Left cardiac atrium (tissue), 4 donors: ENCODE results near the gene GSTK1. TPM values are rescaled to one million over a fixed set of nuclear protein-coding genes. Genes with fewer than 3 reads are reported as not detected.
A peak's percentile ranks its signal among the peaks of the same experiment; 100 is the strongest.
"Not testable (repeated sequence)": the region's sequence is repeated elsewhere in the genome, so short reads cannot be mapped to it uniquely, and the experiment has no call there.

Experiments
- ATAC-seq, 2 donors: fragments of 200-7000 bp; cut with Tn5 transposase; one replicate each; pipeline ENCODE4 v1.9.1; 2020; ENCODE audit warnings: mild to moderate bottlenecking in 2 of 2, moderate library complexity in 2 of 2
- DNase-seq: peaks from one replicate; pipeline ENCODE4 v3.0.0-alpha.2; 2020
- intact Hi-C, 2 donors: fragments of 100-400 bp; cut with DNase I; formaldehyde crosslinking; loops; one replicate each; pipeline versions ENCODE4 v1.14.1 to v1.15.1; 2022 to 2023
- long read RNA-seq: library from polyadenylated mRNA; unstranded; transcript quantifications from one replicate; pipeline ENCODE4 v2.0.0, GENCODE V29; 2021
- total RNA-seq, 2 donors: library from RNA; stranded (reverse); fragmentation: NEBNext Ultra II Directional; extraction: Animal tissue kit (Norgen Biotek cat#: 25700); gene quantifications; one replicate each; pipeline ENCODE4 v1.2.1, GENCODE V29; 2021
- donor health status: DM: no; HTN: yes; CAD: no.
- donor health status: DM: no; HTN: yes; CAD: no; lungs with severe emphysema.
- donor health status: DM: yes; HTN: yes; CAD: no.
- donor health status: Dilated cardiomyopathy.

GSTK1 gene
- 100 to 1,000 TPM; 185 to 195 TPM for total RNA-seq
- long read RNA-seq, transcript GSTK1-201 (8 exons, 1,044 nt): major isoform, 47 of 81 reads
- long read RNA-seq, transcript GSTK1-207 (7 exons, 1,185 nt): minor isoform, 7 of 81 reads
- long read RNA-seq, partial matches to known transcripts: 8 of 81 reads
- long read RNA-seq, other reads (novel, unspliced or antisense): 18 of 81 reads

DNA sequence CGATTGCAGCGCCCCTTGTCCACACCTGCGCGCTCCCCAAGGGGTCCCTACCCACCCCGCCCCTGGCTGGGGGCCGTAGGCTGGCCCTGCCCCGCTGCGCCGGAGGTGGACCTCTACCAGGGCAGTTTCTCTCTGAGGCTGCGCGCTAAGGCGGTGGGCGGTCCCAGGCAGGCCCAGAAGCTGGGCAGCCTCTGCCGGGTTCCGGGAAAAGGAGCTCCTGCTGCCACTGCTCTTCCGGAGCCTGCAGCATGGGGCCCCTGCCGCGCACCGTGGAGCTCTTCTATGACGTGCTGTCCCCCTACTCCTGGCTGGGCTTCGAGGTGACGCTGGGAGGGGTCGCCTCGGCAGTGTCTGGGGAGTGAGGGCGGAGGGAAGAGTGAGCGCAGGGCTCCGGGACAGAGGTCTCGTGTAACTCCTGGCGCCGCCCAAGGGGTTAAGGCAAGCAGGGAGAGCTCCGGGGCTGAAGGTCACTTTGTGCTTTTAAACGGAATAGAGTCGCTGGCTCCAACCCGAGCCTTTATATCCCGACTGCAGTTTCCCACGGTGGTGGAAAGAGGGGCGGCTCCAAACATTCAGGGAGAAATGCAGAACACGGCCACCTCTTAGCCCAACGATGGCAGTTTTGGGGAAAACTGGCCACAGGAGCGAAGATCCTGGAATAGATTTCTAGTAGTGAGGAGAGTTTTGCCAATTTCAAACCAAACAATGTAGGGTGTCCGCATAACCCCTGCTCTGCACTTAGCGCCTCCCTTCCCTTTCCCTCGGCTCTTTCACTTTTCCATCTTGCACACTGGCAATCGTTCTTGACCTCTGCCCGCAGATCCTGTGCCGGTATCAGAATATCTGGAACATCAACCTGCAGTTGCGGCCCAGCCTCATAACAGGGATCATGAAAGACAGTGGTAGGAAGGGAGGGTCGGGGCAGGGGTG, at the start of gene GSTK1:
Gene GSTK1, plus strand, starts transcription at position 176 of the 930 bp plus-strand sequence. Its CDS starts 73 bp downstream, at position 249.
- peak; percentile 92 for DNase-seq
- intact Hi-C loops: no loop called here
- peak; percentile 98 to 99 for ATAC-seq

DNA sequence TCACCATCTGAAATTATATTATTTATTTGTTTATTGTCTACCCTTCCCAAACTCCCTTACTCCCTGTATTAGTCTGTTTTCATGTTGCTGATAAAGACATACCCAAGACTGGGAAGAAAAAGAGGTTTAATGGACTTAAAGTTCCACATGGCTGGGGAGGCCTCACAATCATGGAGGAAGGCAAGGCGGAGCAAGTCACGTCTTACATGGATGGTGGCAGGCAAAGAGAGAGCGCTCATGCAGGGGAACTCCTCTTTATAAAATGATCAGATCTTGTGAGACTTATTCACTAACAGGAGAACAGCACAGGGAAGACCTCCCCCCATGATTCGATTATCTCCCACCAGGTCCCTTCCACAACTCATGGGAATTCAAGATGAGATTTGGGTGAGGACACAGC, 49.8 kb upstream of the GSTK1 start:
- intact Hi-C loops, ATAC-seq, DNase-seq: not testable (repeated sequence)

DNA sequence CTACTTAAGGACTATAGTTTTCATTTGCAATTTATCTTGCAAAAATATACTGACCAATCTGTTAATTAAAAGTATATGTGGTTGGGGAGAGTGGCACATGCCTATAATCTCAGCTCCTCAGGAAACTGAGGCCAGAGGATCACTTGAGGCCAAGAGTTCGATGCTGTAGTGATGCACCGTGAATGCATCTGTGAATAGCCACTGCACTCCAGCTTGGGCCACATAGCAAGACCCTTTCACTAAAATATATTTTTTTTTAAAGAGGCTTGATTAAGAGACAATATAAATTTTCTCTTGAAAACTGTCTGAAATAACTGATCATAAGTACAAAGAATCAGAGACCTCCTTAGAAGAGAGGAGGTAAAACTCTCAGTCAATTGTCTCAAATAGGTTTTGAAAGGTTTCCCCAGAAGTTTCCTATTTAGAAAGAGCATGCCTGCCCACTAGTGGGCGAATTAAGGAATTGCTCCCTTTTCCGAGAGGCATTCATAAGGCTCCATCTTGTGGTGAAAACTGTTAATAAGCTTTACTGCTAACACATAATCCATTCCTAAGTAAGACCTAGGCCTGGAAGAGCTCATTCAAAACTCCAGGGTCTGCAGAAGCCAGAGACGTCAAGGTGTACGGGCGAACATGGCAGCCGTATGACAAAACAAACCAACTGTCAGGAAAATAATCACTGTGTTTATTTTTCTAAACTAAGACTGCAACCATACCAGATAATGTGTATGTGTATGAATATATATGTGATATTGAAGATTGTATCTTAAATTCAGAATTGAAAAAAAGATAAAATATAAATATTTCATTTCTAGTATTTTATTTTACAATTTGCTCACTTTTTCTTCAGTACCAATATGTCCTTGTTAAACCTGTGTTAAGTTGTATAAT, 48.2 kb upstream of the GSTK1 start:
- ATAC-seq: peak; percentile 41 to 65
- peak; percentile 29 for DNase-seq
- intact Hi-C loops: loop anchor here (1.0 to 5.0 kb wide), 3 partner anchors 206 to 363 kb away; no protein-coding TSS in a partner anchor

DNA sequence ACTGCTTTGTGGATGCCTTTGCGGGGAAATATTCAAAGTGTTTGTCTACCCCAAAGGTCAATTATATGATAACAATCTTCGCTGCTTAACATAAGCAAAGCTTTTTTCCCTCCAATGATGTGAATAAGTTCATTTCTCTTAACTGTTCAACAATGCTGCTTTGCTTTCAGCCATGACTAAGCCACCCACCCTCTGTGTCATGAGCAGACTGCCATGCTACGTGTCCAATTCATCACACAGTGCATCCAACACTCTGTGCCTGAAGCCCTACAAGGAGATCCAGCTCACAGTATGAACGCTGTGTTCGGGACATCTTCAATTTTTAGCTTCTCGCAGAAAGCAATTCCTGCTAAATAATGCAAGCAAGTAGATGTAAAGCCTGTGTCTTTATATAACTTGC, 47.1 kb upstream of the GSTK1 start:
- intact Hi-C loops: loop anchor here in 1 of 2 donors (5.0 kb wide), 1 partner anchor 364 kb away; no protein-coding TSS in a partner anchor
- DNase-seq: no peak
- ATAC-seq: no peak

DNA sequence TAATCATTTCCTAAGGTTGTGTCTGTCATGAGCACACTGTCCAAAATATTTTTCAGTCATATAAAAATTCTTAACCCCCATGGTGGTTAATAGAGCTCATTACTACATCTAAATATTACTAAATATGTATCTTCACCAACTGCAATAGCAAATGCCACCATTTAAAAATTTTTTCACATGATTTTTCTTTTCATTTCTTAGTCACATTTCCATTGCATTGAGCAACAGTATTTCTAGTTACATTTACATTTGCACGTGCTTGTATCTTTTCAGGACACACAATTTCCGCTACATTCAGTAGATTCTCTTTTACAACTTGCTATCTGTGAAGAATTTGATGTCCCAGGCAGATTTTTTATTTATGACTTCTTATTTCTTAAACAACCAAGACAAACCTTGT, 46.6 kb upstream of the GSTK1 start:
- intact Hi-C loops: loop anchor here in 1 of 2 donors (5.0 kb wide), 1 partner anchor 364 kb away; no protein-coding TSS in a partner anchor
- no peak for DNase-seq
- ATAC-seq: no peak

DNA sequence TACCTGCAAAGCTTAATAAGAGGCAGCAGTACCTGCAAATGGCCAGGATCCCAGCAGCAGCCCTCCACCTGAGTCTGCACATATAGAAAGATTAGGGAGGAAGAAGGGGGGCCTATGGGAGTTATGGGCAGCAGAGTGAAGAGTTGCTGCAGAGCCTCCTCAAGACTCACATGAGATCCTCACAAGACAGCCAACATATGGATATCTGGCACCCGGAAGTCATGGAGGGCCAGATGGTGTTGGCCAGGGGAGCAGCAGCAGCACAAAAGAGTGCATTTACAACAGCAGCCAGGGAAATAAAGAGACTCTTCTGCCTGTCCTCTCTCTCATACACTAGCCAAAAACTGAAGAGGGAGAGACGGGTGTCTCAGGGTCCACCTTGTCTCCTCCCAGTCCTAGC, 45.4 kb upstream of the GSTK1 start:
- no peak for ATAC-seq
- intact Hi-C loops: loop anchor here in 1 of 2 donors (5.0 kb wide), 1 partner anchor 366 kb away; no protein-coding TSS in a partner anchor
- DNase-seq: no peak

DNA sequence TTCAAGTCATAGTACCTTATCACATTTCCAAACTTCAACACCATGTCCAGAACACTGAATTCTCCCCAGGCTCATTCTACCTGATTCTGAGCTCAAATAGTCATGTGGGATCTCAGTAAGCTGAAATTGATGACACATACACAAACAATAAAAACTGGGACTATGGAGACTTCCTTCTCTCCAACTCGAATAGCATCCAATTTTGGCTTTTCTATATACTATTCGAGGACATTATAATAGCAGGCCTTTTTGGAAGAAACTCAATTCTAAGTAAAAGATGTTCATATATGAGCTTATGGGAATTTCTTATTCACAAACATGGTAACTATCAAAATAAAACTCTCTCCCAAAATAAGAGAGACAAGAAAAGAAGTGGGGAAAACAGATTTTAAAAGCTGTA, 42.0 kb upstream of the GSTK1 start:
- DNase-seq: no peak
- intact Hi-C loops: no loop called here
- no peak for ATAC-seq

DNA sequence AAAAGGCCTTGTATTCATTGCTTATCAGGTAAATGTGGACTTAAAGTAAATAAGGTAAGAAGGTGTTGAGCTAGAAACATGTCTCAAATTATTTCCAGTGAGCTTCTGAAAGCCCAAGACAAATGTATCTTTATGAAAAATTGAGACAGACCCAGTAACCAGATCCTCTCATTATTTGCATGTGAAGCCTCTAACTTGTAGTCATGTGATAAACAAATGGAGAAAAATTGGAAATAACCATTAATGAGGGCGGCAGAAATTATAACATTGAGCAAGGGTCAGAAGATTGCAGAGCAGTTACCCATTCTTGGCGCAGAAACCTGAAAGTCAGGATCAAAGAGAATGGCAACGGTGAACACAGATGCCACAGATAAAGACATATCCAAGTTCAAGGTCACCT, 41.5 kb upstream of the GSTK1 start, which contains the start of gene TAS2R40:
Gene TAS2R40, plus strand, starts transcription at position 301 of the 400 bp plus-strand sequence. Its CDS starts 42 bp downstream, at position 343.
- no peak for DNase-seq
- intact Hi-C loops: no loop called here
- no peak for ATAC-seq

DNA sequence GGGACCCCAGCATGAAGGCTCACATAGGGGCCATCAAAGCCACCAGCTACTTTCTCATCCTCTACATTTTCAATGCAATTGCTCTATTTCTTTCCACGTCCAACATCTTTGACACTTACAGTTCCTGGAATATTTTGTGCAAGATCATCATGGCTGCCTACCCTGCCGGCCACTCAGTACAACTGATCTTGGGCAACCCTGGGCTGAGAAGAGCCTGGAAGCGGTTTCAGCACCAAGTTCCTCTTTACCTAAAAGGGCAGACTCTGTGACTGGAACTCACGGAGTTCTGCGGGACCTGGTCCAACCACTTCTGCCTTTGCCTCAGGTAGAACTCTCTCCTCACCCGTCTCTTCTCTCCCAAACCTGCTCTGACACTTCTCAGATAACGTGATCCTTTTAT, 40.5 kb upstream of the GSTK1 start:
- intact Hi-C loops: no loop called here
- ATAC-seq: peak in 1 of 2 donors; percentile 55
- peak; percentile 30 for DNase-seq

DNA sequence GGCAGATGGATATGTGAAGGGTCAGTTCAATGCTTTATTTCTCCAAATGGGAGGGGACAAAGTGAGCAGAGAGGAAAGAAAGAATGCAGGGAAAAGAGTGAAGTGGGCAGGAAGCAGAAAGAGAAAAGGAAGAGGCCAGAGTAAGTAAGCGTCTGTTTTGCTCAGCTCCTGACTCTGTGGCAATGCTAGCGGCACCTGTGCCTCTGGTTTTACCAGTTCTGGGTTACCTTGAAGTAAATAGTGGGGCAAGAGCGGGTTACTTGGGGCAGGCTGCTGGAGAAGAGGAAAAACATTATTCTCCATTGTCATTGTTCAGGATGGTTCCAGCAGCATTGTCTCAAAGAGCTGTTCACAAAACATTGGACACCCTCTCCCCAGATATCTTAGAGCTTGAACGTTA, 39.5 kb upstream of the GSTK1 start:
- no peak for DNase-seq
- intact Hi-C loops: no loop called here
- no peak for ATAC-seq

DNA sequence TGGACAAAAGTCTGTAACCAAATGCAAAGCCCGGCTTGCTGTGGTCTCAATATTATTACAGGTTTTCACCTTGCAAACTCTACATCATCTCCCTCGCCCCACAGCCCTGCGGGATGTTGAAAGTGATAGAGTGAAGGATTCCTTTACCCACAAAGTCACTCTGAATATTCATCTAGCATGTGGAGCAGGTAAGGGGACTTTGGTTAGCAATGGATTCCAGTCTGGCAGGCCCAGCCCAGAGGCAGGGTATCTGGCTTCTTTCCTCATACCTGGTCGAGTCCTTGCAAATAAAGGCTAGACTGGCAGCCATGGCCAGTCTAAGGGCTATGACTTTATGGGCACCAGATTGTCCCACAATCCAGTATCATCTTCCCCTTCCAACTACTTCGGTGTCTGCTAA, 38.2 kb upstream of the GSTK1 start:
- DNase-seq: no peak
- intact Hi-C loops: no loop called here
- ATAC-seq: no peak

DNA sequence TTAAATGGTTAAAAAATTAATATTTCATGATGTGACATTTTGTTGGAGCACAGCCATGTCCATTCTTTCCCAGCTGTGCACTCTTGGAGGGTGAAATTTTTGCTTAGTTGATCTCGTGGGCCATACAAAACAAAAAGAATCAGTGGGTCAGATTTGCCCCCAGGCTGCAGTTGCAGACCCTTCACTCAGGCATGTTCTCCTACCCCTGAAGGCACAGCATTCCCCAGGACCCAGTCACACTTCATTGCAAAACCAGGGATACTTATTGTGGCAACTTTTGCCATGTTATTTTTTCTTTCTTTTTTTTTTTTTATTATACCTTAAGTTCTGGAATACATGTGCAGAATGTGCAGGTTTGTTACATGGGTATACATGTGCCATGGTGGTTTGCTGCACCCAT, 35.4 kb upstream of the GSTK1 start:
- intact Hi-C loops: no loop called here
- DNase-seq (no peak), ATAC-seq (no peak)

DNA sequence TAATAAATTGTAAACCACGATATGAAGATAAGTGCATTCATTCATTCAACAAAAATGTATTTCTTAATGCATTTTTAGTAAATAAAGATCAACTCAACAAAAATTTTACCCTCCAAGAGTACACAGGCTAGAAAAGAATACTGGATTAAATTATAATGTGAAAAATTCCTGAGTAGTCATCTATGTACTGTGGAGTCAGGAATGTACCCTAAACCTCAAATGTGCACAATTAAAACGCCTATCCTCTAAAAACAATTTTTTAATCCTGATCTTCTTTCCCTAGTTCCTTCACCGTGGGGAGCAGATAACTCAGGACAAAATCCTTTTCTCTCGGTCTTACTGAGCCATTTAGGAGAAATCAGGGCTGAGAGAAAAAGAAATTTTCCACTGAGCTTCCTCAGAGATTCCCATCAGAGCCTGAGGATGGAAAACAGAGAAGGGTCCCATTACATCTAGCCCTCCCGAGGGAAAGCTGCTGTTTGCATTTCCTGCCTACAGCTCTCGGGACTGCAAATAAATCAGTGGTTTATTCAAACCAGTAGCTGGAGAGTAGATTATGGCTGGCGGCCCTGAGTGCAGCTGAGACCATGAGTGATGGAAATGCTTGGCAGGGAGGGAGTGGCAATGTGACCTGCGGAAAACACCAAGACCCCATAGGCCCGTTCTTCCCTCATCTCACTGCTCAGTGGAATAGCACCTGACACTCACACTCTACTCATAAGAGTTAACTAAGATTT, 34.0 kb upstream of the GSTK1 start:
- peak; percentile 5 to 30 for ATAC-seq
- DNase-seq: no peak
- intact Hi-C loops: no loop called here

DNA sequence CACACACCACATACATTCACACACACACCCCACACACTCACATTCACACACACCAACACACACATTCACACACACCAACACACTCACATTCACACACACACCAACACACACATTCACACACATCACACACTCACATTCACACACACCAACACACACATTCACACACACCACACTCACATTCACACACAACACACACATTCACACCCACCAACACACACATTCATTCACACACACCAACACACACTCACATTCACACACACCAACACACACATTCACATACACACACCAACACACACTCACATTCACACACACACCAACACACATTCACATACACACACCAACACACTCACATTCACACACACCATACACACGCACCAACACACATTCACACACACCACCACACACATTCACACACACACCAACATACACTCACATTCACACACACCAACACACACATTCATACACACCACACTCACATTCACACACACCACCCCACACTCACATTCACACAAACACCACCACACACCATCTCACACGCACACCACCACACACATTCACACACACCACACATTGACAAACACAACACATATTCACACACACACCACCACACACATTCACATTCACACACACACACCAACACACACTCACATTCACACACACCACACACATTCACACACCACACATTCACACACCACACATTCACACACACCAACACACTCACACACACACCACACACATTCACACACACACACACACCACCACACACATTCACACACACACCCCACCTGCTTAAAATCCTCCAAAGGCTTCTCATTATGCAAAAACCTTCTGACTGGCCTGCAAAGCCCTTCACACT, 32.4 kb upstream of the GSTK1 start:
- ATAC-seq (no peak), DNase-seq (no peak)
- intact Hi-C loops: no loop called here

DNA sequence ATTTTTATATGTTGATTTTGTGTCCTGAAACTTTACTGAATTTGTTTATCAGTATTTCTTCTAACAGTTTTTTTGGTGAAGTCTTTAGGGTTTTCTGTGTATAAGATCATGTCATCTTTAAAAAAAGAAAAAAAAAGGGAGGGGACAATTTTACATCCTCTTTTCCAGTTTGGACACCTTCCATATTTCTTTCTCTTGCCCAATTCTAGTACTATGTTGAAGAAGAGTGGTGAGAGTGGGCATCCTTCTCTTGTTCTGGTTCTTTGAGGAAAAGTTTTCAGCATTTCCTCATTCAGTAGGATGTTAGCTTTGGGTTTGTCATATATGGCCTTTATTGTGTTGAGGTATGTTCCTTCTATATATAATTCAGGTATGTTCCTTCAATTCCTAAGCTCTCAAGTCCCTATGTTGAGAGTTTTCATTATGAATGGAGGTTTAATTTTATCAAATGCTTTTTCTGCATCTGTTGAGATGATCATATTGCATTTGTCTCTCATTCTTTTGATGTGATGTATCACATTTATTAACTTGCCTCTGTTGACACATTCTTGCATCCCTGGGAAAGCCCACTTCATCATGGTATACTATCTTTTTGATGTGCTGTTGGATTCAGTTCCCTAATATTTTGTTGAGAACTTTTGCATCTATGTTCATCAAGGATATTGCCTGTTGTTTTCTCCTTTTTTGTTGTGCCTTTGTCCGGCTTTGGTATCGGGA, 29.3 kb upstream of the GSTK1 start:
- intact Hi-C loops: no loop called here
- ATAC-seq: no peak

DNA sequence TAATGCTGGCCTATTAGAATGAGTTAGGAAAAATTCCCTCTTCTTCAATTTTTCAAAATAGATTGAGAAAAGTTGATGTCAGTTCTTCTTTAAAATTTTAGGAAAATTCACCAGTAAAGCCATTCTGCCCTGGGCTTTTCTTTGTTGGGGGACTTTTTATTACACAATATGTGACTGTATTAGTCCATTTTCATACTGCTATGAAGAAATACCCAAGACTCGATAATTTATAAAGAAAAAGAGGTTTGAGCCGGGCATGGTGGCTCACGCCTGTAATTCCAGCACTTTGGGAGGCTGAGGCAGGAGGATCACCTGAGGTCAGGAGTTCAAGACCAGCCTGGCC, 28.7 kb upstream of the GSTK1 start:
- DNase-seq (no peak), ATAC-seq (no peak)
- intact Hi-C loops: no loop called here

More for the DNA sequence above, 29.3 kb upstream of the GSTK1 start:
- no peak for DNase-seq

DNA sequence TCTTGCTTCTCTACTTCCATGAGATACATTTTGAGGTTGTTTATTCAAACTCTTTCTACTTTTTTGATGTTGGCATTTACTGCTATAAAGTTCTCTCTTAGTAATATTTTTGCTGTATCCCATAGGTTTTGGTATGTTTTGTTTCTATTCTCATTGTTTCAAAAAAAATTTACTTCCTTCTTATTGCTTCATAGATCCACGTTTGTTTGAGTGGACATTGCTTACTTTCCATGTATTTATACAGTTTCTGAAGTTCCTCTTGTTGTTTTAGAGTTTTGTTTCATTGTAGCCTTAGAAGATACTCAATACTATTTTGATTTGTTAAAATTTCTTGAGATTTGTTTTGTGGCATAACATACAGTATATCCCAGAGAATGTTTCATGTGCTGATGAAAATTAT, 27.7 kb upstream of the GSTK1 start:
- no peak for ATAC-seq
- DNase-seq: no peak
- intact Hi-C loops: no loop called here
